NCI-H2196 (cell line): Measurements from ENCODE around the gene PIWIL4.
"Not testable (repeated sequence)": the region's sequence is repeated elsewhere in the genome, so short reads cannot be mapped to it uniquely, and the experiment has no call there.

Experiments used
- DNase-seq: peaks from one replicate; lab custom pipeline; 2025; ENCODE audit not compliant: unreplicated experiment; lab: John Stamatoyannopoulos, UW

Gene PIWIL4

DNA sequence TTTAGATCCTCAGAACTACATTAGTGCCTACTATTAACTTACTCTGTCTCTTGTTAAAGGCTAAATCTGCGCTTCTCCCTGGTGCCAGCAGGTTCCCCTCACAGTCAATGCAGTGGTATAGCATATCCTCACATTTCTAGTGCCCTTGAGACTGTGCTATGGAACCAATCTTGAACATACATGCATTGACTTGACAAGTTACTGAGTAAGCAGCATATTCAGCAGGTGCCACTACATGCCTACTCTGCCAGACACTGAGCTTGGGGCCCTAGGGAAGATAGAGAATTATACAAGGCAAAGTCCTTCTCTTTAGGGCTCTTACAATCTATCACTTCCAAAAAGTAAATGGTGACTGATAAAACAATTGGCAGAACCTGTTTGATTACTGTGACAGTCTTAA lies 20.3 kb upstream of the PIWIL4 start:
- no peak for DNase-seq

DNA sequence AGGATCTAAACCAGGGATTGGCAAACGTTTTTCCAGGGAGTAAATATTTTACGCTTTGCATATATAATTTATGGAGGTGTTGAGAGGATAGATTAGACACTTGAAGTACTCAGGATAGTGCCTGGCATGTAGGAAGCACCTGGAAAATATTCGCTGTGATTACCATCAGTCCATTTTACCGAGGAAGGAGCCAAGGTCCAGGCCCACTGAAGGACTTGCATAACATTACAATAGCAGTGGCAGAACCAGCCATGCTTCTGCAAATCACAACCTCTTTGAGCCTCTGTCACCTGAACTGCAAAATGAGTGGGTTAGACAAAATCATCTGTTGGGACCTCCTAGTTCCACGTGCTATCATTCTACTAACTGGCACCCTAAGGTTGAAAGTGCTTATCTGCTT lies 18.0 kb upstream of the PIWIL4 start:
- no peak for DNase-seq

DNA sequence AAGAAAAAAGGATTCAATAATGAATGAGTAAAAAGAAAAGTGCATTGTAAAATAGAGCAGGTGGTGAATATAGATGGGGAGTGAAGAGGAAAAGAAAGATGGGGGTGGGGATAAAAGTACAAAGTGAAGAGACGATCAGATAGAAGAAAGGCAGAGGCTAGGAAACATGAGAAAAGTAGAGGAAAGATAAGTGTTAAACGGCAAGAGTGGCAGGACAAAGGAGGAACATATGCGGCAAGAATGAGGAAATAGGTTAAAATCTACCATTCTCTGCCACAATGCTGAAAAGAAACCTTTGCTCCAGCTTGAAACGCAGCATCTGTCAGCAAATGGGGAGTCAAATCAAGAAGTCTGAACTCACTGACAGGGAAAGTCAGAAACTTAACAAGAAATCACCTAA lies 16.7 kb upstream of the PIWIL4 start:
- no peak for DNase-seq

DNA sequence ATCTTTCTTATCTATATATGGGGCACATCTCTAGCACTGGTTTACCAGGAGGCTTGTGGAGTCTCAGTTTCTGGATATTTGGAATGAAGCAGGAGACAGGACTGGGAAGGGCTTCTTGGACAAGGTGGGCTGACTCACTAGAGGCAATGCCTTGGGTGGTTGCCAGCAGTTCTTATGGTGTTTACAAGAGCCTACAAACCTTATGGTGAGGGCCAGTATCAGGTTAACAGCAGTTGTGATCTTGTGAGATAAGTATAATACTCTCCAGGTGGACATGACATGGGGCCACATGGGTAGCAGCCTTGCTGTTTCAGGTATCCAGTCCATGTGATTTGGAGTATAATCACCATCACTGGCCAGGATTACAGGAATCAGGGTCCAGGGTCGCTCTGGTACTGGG lies 13.2 kb upstream of the PIWIL4 start:
- DNase-seq, result peak; percentile 46

DNA sequence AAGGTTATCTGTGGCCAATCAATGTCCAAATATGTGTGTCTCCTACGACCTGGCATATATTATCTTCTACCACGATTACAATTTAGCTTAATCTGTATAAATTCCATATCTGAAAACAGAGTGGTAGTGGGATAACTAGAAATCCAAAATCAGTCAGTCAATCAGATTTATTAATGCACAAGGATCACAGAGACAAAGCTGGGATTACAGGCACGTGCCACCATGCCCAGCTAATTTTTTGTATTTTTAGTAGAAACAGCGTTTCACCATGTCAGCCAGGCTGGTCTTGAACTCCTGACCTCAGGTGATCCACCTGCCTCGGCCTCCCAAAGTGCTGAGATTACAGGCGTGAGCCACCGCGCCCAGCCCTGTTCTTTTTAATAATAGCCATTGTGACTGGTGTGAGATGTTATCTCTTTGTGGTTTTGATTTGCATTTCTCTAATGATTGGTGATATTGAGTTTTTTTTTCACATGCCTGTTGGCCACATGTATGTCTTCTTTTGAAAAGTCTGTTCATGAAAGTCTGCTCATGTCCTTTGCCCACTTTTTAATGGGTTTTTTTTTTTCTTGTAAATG lies 11.3 kb upstream of the PIWIL4 start:
- not testable (repeated sequence) for DNase-seq

DNA sequence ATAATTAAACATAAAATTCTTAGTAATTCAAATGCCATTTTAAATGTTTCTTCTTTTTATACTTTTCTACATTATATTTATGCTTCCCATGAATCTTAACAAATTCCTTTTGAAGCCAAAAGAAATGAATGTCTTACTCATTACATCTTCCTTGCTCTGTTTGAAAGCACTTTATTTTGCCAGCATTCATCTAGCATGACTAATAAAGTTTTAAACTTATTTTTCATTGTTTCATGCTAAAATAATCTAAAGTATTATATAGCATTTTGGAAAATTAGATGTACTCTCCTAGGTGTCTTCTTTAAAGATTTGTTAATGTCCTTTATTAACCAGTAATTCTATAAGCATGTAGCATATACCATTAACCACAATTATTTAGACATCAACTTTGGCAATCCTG lies 9.7 kb upstream of the PIWIL4 start:
- DNase-seq, result no peak

DNA sequence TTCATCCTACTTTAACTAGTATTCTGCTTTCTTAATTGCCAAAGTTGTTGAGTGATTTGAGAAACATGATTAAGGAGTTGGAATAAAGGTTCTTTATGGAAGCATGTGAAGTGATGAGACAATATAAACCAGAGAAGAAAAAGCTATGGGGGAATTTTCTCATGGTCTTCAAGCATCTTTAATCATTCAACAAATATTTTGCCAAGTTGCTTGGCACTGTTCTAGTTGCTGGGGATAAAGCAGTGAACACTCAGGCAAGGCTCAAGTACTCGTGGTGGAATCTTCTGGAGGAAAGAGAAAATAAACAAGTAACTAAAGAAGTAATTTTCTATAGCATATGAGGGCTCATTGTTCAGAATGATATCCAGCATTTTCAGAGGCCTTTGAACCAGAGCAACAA lies 9.2 kb upstream of the PIWIL4 start:
- DNase-seq, result no peak

GRCh38 chr11:94558468-94558867 lies 8.7 kb upstream of the PIWIL4 start:
- no peak for DNase-seq

- no peak for DNase-seq
Observed at GRCh38 chr11:94558932-94559331, 8.2 kb upstream of the PIWIL4 start.

DNA sequence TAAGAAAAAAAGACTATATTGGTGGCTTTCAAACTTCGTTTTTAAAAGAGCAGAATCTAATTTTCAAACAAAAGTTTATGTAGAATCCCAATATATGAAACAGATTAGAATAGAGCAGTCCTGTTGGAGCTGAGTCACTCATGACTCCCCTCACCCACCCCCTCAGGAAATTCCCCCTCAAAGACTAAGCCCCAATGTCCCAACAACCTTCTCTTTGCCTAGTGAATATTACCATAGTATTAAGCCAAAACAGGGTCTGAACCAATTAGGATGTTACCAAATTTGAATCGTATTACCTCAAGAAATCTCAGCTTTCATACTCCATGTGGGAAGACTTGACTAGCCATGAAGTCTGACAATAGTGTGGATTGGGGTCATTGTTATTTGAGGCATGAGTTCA lies 7.8 kb upstream of the PIWIL4 start:
- no peak for DNase-seq

DNA sequence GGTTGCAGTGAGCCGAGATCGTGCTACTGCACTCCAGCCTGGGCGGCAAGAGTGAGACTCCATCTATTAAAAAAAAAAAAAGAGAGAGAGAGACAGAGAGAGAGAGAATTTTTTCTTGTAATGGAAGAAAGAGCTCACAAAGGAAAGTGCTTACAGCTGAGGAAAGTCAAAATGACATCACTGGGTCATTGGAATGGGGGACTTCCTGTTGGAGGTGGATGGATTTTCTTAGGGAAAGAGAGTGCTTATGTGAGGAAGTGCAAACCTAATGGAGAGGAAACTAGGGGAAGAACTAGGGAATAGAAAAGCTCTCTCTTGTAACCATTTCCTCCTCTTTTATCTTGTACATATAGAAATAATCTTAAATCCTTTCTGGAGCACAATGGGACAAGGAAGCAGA lies 6.3 kb upstream of the PIWIL4 start:
- DNase-seq, result no peak

DNA sequence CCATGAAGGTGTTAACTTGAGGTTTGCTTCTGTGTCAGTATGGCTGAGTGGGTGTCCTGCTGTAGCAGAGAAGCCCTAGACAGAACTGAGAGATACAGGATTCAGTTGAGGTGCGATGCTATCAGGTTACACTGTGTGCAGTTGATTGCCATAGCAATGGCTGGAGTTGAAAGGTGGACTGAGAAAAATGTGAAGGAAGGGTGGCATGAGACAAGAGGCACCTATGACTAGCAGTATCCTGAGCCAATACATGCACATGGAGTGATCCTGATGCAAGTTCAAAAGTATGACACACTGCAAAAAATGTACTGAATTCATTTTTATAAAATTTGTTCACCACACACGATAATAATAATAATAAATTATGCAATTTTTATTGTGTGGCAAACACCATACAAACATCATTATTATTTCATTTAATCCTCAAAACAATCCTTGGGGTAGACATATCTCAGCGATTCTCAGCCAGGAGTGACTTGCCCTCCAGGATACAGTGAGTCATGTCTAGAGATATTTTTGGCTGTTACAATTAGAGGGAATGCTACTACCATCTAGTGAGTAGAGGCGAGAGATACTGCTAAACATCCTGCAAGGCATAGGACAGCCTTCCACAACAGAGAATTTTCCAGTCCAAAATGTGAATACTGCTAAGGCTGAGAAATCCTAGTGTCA lies 3.9 kb upstream of the PIWIL4 start:
- DNase-seq, result no peak

- DNase-seq, result no peak
Observed at GRCh38 chr11:94563848-94564467, 3.2 kb upstream of the PIWIL4 start.

GRCh38 chr11:94568200-94568599 lies 1.0 kb downstream of the PIWIL4 start:
- DNase-seq, result no peak

DNA sequence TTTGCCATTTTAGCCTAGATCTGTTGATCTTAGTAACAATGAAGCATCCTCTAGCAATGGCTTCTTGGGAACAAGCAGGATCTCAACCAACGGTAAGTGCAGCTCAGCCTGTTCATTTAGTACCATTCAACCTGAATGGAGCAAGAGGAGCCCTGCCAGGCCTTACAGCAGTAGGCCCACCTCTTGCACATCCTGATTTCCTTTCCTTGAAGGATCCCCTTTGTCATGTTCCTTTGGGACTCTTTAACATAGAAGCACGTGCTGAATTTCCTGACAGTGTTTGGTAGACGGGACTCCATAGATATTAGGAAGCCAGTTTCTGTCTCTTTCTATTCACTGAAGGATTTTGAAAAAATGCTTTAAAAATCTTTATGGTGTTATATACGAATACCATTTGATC lies 1.5 kb downstream of the PIWIL4 start:
- DNase-seq, result no peak

GRCh38 chr11:94572975-94573374 lies 5.8 kb downstream of the PIWIL4 start:
- DNase-seq, result not testable (repeated sequence)

GRCh38 chr11:94574193-94574961 lies 7.2 kb downstream of the PIWIL4 start:
- DNase-seq, result no peak

DNA sequence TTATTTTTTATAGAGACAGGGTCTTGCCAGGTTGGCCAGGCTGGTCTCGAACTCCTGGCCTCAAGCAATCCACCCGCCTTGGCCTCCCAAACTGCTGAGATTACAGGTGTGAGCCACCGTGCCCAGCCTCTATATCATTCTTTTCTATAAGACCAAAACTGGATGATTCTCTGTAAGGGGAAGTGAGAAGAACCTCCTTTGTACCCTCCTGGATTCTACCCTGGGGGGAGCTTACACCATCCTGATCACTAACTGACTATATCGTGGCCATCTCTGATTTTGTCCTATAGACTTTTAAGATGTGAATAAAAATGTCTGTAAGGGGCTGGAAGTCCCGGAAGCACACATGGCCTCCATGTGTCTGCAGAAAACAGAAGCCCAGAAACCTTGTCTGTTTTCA lies 9.1 kb downstream of the PIWIL4 start:
- DNase-seq, result no peak

GRCh38 chr11:94577841-94578240 lies 10.7 kb downstream of the PIWIL4 start:
- no peak for DNase-seq

DNA sequence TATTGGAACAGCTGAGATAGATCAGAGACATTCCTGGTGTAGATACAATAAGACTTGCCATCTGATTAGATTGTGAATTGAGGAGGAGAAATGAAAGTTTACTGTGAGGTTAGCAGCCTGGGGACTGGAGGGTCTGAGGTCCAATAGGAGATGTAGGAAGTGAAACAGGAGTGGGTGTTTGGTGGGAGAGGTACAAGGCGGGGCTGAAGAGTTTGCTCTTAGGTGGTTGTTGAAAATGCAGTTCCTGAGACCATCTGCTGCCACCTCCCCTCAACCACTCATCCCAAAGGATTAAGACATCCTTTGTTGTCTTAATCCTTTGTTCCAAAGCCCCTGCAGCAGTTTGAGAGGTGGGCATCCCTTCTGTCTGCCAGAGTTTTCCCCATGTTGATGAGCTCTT lies 14.8 kb downstream of the PIWIL4 start:
- DNase-seq, result no peak

GRCh38 chr11:94583213-94583865 lies 16.2 kb downstream of the PIWIL4 start:
- DNase-seq, result no peak
